WERI-Rb-1 (cell line): ENCODE measurements around the gene PCP4.

Experiments
- DNase-seq: peaks from one replicate; pipeline ENCODE4 v3.0.0-alpha.2; 2020
- H3K27ac ChIP-seq: fragments of 250-450 bp; sonication (Bioruptor Pico); 2 replicates; pipeline ENCODE4 v1.5.1; 2020; ENCODE audit warnings: mild to moderate bottlenecking, moderate library complexity
- H3K27me3 ChIP-seq: fragments of 250-450 bp; sonication (Bioruptor Pico); 2 replicates; pipeline ENCODE4 v1.5.1; 2021; ENCODE audit warnings: mild to moderate bottlenecking, low read depth, moderate library complexity; ENCODE audit not compliant: insufficient read depth, severe bottlenecking
- H3K36me3 ChIP-seq: fragments of 250-450 bp; sonication (Bioruptor Pico); 2 replicates; pipeline ENCODE4 v1.5.1; 2020; ENCODE audit warnings: mild to moderate bottlenecking, moderate library complexity
- H3K4me3 ChIP-seq: 2 replicates; pipeline ENCODE4 v1.5.1; 2011; ENCODE audit warnings: low read depth, mild to moderate bottlenecking, control low read depth, low read length
- H3K9me3 ChIP-seq: fragments of 250-450 bp; sonication (Bioruptor Pico); 2 replicates; pipeline ENCODE4 v1.5.1; 2021; ENCODE audit warnings: mild to moderate bottlenecking, moderate library complexity; ENCODE audit not compliant: severe bottlenecking
- TF ChIP-seq, protein P1 (sequence below): IDR thresholded peaks from 2 replicates; pipeline ENCODE4 v1.5.1; 2011; ENCODE audit warnings: low read depth, mild to moderate bottlenecking, control low read depth, inconsistent platforms, low read length

Gene PCP4

DNA sequence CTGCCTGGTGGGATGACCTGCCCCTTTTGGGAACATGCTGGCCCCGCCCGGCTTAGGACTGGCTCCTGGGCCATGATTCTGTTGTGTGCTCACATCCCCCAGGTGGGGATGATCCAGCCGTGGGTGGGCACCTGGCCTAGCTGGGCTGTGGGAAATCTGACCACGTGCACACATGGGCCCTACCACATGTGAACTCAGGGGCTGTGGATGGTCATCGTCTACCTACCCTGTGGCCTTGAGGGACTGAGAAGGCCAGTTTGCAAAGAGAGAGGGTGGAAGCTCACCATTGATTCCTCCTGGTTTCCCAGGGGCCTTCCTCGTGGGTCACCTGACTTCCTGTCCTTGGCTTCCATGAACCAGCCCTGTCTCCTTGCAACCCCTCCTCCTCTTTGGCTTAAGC lies 19.4 kb upstream of the PCP4 start:
- H3K36me3 ChIP-seq = no peaks in the 10 kb centered on the region
- TF ChIP-seq, protein P1, sequence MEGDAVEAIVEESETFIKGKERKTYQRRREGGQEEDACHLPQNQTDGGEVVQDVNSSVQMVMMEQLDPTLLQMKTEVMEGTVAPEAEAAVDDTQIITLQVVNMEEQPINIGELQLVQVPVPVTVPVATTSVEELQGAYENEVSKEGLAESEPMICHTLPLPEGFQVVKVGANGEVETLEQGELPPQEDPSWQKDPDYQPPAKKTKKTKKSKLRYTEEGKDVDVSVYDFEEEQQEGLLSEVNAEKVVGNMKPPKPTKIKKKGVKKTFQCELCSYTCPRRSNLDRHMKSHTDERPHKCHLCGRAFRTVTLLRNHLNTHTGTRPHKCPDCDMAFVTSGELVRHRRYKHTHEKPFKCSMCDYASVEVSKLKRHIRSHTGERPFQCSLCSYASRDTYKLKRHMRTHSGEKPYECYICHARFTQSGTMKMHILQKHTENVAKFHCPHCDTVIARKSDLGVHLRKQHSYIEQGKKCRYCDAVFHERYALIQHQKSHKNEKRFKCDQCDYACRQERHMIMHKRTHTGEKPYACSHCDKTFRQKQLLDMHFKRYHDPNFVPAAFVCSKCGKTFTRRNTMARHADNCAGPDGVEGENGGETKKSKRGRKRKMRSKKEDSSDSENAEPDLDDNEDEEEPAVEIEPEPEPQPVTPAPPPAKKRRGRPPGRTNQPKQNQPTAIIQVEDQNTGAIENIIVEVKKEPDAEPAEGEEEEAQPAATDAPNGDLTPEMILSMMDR = no peak
- no peaks in the 10 kb centered on the region for H3K9me3 ChIP-seq
- H3K27me3 ChIP-seq = no peaks in the 10 kb centered on the region
- DNase-seq = no peak
- H3K27ac ChIP-seq = no peak overlapping the region
- H3K4me3 ChIP-seq = no peak overlapping the region

DNA sequence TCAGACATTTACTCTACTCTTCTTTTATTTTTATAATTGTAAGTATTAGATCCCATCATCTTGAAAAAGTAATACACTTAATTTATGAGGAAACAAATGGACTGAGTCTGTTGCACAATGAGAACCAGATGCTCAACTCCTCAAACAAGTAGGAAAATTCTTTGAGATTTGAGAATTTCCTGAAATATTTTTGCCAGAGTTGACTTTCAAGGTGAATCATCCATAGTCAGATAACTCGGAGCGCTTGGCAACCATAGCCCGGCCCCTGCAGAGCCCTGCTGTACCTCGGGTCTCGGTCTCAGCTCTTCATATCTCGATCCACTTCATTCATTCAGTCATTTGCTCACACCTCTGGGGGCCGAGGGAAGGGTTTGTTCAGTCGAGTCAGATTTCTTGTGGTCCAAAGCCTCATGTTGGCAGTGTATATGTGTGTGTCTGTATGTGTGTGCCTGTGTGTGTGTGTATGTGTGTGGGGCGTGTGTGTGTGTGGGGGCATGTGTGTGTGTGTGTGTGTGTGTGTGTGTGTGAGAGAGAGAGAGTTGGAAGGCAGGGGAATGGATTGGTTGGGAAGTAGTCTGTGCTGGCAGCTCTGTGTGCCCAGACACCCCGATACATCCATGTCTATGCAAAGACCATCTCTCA lies 18.1 kb upstream of the PCP4 start:
- no peak for DNase-seq
- H3K27me3 ChIP-seq = no peaks in the 10 kb centered on the region
- TF ChIP-seq, protein P1 = no peak

DNA sequence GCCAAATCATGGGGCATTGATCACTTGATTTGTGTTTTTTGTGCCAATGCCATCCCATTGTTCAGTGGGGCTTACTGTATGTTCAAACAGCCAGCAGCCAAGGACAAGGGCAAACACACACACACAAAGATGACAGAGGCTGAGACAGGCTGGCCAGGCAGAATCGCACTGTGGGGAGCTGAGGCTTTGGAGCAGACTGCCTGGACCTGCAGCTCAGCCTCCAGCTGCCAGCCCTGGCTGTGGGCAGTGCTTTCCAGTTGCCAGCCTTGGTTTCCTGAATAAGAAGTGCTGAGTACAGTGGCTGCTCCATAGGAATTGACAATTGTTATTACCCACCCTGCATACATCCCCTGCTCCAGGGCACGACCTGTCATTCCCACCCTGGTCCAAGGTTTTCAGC lies 16.9 kb upstream of the PCP4 start:
- TF ChIP-seq, protein P1 = no peak
- Histone ChIP-seq H3K9me3 (no peaks in the 10 kb centered on the region), H3K27ac (no peak overlapping the region), H3K27me3 (no peaks in the 10 kb centered on the region), H3K4me3 (no peak overlapping the region), H3K36me3 (no peaks in the 10 kb centered on the region)
- no peak for DNase-seq

More for the DNA sequence above, 18.1 kb upstream of the PCP4 start:
- H3K27ac ChIP-seq = no peak overlapping the region
- no peaks in the 10 kb centered on the region for H3K36me3 ChIP-seq
- no peak overlapping the region for H3K4me3 ChIP-seq
- no peaks in the 10 kb centered on the region for H3K9me3 ChIP-seq

DNA sequence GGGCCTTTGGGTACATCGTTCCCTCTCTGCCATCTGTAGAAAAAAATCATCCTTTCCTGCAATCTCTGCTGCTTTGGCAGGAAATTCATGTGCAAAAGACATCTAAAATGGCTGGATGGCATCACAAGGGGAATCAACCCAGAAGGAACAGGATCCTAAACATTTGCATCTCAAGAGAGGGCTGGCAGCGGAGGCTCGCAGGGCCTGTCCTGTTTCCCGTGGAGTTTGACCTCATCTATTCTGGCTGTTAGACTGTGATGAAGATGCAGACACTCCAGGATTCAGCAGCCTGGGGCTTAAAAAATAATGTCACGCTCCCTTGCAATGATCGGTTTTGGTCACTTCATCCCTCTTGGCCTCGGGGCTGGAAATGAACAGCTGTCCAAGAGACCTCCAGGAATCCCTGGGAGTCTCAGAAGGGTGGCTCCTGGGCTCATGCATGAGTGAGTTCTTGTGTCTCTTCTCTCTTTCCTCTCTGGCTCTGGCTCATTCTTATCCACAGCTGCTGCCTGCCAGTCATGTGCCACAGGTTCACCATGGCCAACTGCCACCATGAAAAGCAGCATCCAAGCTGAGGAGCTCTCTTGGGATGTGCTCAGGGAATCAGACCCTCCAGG lies 16.1 kb upstream of the PCP4 start:
- Histone ChIP-seq H3K27me3 (no peaks in the 10 kb centered on the region), H3K9me3 (no peaks in the 10 kb centered on the region), H3K4me3 (no peak overlapping the region), H3K36me3 (no peaks in the 10 kb centered on the region), H3K27ac (no peak overlapping the region)
- TF ChIP-seq, protein P1 = no peak
- DNase-seq = no peak

DNA sequence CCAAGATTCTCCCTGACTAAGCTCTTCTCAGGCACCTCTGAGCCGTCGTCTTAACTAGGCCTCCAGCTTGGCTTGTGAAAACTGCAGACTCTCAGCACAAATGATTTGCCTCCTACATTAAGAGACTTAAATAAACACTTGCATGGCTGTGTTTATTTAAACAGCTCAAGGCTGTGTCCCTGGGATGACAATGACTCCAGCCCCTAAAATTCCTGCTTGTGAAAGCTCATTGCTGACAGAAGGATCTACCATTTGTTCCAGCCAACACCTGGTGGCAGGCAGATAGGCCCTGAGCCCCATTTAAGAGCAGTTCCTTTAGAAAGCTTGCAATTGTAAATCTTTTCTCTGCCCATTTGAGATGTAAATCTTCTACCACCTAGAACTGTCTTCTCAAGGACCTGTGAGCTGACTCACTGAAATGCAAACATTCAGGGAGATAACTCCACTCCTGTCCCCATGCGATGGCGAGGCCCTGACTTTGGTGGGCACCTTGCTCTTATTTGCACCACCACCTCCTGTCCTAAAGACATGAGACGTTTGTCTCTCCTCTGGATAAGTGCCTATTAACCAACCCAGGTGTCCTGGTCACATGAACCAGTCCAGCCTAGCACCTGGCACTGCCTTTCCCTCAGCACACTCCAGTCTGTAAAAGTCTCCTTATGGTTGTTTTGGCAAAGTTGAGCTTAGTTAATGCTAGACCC lies 15.1 kb upstream of the PCP4 start:
- no peaks in the 10 kb centered on the region for H3K36me3 ChIP-seq
- DNase-seq = no peak
- H3K27ac ChIP-seq = no peak overlapping the region
- H3K4me3 ChIP-seq = no peak overlapping the region
- H3K27me3 ChIP-seq = no peaks in the 10 kb centered on the region
- TF ChIP-seq, protein P1 = no peak
- no peaks in the 10 kb centered on the region for H3K9me3 ChIP-seq
